Erythroblast (primary cell): ENCODE results near the gene ARHGAP24.

Experiments used
- DNase-seq, 2 experiments: peaks; one replicate each; lab custom pipeline; 2025; lab: John Stamatoyannopoulos, UW
- GATA1 ChIP-seq: IDR thresholded peaks from 2 replicates; pipeline ENCODE4 v1.6.1; 2011; ENCODE audit warnings: low read depth, mild to moderate bottlenecking, control low read depth, low read length, moderate library complexity
- POLR2A ChIP-seq: IDR thresholded peaks from 2 replicates; pipeline ENCODE4 v1.6.1; 2011; ENCODE audit warnings: mild to moderate bottlenecking, low read length

Gene ARHGAP24

GRCh38 chr4:86036736-86037135, 561.8 kb downstream of the ARHGAP24 start:
- no peak for DNase-seq
- no peak for TF ChIP-seq POLR2A
- TF ChIP-seq GATA1, result no peak

- TF ChIP-seq POLR2A (no peak), GATA1 (no peak)
- no peak for DNase-seq
Observed at GRCh38 chr4:86038037-86038436, 563.1 kb downstream of the ARHGAP24 start.

- peak; percentile 21 to 56 for DNase-seq
- no peak for TF ChIP-seq POLR2A
- no peak for TF ChIP-seq GATA1
Observed at GRCh38 chr4:86043755-86044592, 569.0 kb downstream of the ARHGAP24 start.

GRCh38 chr4:86044593-86044985, 569.6 kb downstream of the ARHGAP24 start:
- no peak for DNase-seq
- no peak for TF ChIP-seq GATA1
- no peak for TF ChIP-seq POLR2A

- no peak for DNase-seq
- TF ChIP-seq POLR2A (no peak), GATA1 (no peak)
Observed at GRCh38 chr4:86048426-86048825, 573.5 kb downstream of the ARHGAP24 start.

- TF ChIP-seq POLR2A (no peak), GATA1 (no peak)
- no peak for DNase-seq
Observed at GRCh38 chr4:86050496-86050895, 575.5 kb downstream of the ARHGAP24 start.
